Activated naive CD8-positive, alpha-beta T cell treated with anti-CD3 and anti-CD28 coated beads, Interleukin-2, amount 10 ng/mL, durations not matched to agents 7 days and 5 days (primary cell): ENCODE measurements around the gene MXD4. TPM values are rescaled to one million over a fixed set of nuclear protein-coding genes. Genes with fewer than 3 reads are reported as not detected.

Source experiments
- ATAC-seq: fragments of 150-1000 bp; cut with Tn5 transposase; one replicate; pipeline ENCODE4 v1.10.0; 2021; ENCODE audit warnings: low read depth, moderate library complexity
- POLR2A ChIA-PET: fragments of 350-600 bp; sonication (Branson Sonifier 250); formaldehyde crosslinking; loops from one replicate; lab custom pipeline; 2021; ENCODE audit warnings: antibody characterized with exemption; lab: Charles Lee
- DNase-seq: peaks from one replicate; pipeline ENCODE4 v3.0.0; 2021
- H3K27ac Mint-ChIP-seq: one replicate; pipeline ENCODE4 v1.8.0; 2022; ENCODE audit warnings: mild to moderate bottlenecking, mixed read lengths
- H3K27me3 Mint-ChIP-seq: one replicate; pipeline ENCODE4 v1.8.0; 2022; ENCODE audit warnings: mild to moderate bottlenecking, moderate library complexity, mixed read lengths
- H3K36me3 Mint-ChIP-seq: one replicate; pipeline ENCODE4 v1.8.0; 2021; ENCODE audit warnings: mild to moderate bottlenecking, mixed read lengths
- H3K4me1 Mint-ChIP-seq: one replicate; pipeline ENCODE4 v1.8.0; 2021; ENCODE audit warnings: mixed read lengths
- H3K4me3 Mint-ChIP-seq: one replicate; pipeline ENCODE4 v1.8.0; 2022; ENCODE audit warnings: mild to moderate bottlenecking, moderate library complexity, mixed read lengths
- H3K9me3 Mint-ChIP-seq: one replicate; pipeline ENCODE4 v1.8.0; 2021; ENCODE audit warnings: mixed read lengths
- total RNA-seq, 2 experiments: library from RNA; stranded (reverse); gene quantifications; one replicate each; pipeline ENCODE4 v1.2.3, GENCODE V29; 2021

Gene MXD4, protein sequence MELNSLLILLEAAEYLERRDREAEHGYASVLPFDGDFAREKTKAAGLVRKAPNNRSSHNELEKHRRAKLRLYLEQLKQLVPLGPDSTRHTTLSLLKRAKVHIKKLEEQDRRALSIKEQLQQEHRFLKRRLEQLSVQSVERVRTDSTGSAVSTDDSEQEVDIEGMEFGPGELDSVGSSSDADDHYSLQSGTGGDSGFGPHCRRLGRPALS
- 10 to 100 TPM; 26.2 to 33.2 TPM for total RNA-seq

DNA sequence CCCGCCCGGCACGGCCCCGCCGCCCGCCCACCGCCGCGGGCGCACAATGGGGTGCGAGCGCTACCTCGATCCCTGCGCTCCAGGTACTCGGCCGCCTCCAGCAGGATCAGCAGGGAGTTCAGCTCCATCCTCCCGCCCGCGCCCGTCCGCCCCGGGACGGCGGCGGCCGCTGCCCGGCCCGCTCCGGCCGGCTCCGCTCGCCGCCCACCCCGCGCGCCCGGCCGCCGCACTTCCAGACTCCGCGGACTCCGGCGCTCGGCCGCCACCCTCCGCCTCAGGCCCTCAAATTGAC lies at the start of gene MXD4:
MXD4 (minus strand) TSS at position 257 of the 292 bp plus-strand sequence; CDS start at position 128, 129 bp downstream.
- POLR2A ChIA-PET, result interaction anchor here (0.6 to 2.1 kb wide), 16 partner anchors 20 to 333 kb away, joined by 3 to 22 read pairs (median 4); partner anchors contain the start of genes HAUS3, POLN and RNF4
- DNase-seq (no peak), ATAC-seq (peak; percentile 1)
- Mint-ChIP-seq H3K4me1 (no peaks in the 10 kb centered on the region), H3K27me3 (no peaks in the 10 kb centered on the region), H3K4me3 (peak within 1 kb of the TSS; percentile 70), H3K36me3 (no peaks in the 10 kb centered on the region), H3K9me3 (no peaks in the 10 kb centered on the region), H3K27ac (peak within 1 kb of the TSS; percentile 77)

DNA sequence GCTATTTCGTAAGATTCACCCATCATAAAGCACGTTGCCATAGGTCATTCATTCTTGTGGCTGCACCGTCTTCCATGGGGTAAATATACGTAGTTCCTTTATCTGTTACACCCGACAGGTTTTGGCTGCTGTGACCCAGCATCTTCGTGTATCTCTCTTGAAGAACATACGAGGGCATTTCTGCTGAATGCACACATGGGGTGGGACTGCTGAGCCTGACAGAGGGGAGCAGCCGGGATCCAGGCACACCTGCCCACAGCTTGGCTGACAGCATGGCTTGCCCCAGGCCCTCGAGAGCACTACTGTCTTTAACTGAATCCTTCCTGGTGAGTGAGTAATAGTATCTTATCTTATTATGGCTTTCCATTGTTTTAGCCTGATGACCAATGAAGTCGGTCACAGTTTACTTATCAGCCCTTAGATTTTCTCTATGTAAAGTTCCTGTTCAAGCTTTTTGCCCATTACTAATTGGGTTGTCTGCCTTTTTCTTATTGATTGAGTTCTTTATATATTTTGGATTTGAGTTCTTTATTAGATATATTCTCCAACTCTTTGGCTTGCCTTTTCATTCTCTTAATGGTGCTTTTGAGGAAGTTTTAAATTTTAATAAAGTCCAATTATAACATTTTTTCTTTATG lies 45.0 kb upstream of the MXD4 start:
- Mint-ChIP-seq H3K27ac (no peak overlapping the region), H3K36me3 (no peaks in the 10 kb centered on the region), H3K4me1 (no peaks in the 10 kb centered on the region), H3K9me3 (peaks cover 5% of the 10 kb centered on the region), H3K4me3 (no peak overlapping the region), H3K27me3 (peaks cover 2% of the 10 kb centered on the region)
- no peak for ATAC-seq
- POLR2A ChIA-PET, result no interaction called here
- no peak for DNase-seq

DNA sequence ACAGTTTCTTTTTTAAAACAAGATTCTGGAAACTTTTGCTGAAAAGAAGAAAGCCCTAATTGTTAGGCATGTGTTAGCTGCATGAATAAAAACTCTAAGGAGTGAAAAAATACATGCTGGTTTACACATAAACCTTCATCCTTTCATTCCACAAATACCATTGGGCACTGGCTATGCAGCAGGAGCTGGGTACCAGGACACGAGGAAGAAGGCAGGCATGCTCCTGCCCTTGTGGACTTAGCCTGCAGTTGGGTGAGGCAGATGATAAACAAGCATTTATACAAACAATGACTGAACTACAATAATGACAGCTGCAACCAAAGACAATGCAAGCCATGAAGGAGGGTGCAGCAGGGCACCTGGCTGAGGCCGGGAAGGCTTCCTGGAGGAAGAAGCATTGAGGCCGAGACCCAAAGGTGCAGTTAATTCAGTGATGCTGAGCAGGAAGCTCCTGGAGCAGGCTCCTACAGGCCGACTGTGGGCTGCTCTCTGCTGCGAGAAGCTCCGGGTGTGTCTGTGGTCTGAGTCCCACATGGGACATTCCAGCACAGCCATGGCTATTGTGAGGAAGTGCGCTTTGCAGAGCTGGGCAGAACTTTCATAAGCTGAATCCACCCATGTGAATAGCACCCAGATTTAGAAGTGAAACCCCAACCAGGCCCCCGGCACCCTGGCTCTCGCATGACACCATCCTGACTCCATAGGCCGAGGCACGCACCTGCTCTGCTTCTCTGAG lies 44.0 kb upstream of the MXD4 start:
- Mint-ChIP-seq H3K4me3 (no peak overlapping the region), H3K27me3 (no peaks in the 10 kb centered on the region), H3K4me1 (no peaks in the 10 kb centered on the region), H3K27ac (no peak overlapping the region), H3K36me3 (no peaks in the 10 kb centered on the region), H3K9me3 (peaks cover 5% of the 10 kb centered on the region)
- no peak for DNase-seq
- no peak for ATAC-seq
- POLR2A ChIA-PET, result no interaction called here

DNA sequence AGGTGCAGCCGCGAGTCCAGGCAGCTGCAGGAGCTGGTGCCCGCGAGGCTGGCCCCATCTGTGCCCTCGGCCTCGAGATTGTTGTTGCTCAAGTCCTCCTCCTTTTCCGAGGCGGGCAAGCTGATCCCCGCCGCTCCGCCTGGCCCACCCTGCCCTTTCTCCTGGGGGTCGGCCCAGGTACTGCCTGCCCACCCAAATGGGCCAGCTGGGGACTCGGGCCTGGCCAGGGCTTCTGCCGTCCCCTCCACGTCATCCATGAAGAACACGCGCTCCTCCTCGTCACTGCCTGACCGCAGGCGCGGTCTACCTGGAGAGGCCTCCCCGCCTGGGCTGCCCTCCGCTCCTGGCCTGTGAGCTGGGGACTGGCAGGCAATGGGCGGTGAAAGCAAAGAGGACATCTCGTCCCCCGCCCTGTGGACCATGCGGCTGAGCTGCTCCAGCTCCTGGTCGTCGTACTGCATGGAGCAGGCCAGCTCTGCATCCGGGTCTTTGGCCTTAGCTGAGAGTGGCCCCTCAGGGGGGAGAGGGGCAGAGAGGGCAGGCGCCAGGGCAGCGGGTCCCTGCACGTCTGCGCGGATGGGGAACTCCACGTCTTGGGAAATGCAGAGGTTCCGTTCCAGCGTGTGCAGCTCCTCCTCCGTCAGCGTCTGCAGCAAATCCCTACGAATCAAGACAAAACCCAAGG lies 43.1 kb upstream of the MXD4 start:
- Mint-ChIP-seq H3K4me3 (no peak overlapping the region), H3K36me3 (no peaks in the 10 kb centered on the region), H3K9me3 (peaks cover 5% of the 10 kb centered on the region), H3K27me3 (no peaks in the 10 kb centered on the region), H3K4me1 (no peaks in the 10 kb centered on the region), H3K27ac (no peak overlapping the region)
- ATAC-seq (no peak), DNase-seq (no peak)
- POLR2A ChIA-PET, result no interaction called here

DNA sequence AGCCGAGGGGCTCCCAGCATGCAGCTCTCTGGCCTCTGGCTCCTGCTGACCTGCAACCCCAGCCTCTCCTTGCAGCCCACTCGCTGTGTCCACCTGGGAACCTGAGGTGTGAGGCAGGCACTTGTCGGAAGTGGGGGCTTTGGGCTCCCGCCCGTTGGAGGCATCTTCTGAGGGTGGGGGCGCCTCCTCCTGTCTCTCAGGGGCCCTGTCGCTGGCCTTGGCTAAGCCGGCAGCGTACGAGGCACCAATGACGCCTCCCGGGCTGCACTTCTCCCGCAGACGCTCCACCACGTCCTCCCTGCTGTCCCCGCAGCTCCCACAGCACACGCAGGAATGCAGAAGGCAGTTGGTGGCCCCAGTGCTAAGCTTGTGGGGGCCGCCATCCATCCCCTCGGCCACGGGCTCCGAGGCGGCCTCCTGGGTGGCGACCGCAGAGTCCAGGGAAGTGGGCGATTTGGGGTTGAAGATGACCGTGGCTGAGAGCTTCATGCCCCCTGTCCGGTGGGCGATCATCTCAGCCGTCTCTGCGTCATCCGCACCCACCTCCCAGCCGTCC lies 42.5 kb upstream of the MXD4 start:
- no peak for ATAC-seq
- Mint-ChIP-seq H3K4me3 (no peak overlapping the region), H3K9me3 (peaks cover 5% of the 10 kb centered on the region), H3K4me1 (no peaks in the 10 kb centered on the region), H3K36me3 (no peaks in the 10 kb centered on the region), H3K27ac (no peak overlapping the region), H3K27me3 (peaks cover under 1% of the 10 kb centered on the region)
- POLR2A ChIA-PET, result no interaction called here
- no peak for DNase-seq

DNA sequence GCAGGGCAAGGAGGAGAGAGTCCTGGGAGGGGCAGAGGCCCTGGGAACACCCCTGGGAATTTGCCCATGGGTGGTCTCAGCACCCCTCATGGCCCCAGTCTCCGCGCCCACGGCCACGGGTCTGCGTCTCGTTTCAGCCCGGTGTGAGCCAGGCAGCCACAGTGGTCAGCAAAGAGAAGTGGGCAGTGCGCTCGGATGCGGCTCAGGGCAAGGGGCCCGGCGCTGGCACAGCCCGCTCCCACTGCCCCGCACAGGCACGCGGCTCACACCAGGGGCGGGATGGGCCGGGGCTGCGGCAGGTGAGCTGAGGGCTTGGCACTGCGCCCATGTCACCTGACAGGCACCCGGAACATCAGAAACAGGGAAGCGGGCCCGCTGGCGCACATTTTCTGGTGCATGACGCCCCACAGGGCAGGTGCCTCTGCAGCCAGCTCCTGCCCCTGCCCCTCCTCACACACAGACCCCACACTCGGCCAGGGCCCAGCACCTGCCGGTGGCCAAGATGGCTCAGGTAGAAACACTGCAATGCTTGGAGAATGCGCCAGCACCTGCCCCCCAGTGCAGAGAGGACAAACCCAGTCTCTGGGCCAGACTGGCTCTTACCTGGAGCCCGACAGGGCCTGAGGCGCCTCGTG lies 41.9 kb upstream of the MXD4 start:
- POLR2A ChIA-PET, result no interaction called here
- no peaks in the 10 kb centered on the region for H3K36me3 Mint-ChIP-seq
- ATAC-seq (peak; percentile 21), DNase-seq (no peak)
- H3K27me3 Mint-ChIP-seq, result peaks cover 3% of the 10 kb centered on the region
- no peak overlapping the region for H3K4me3 Mint-ChIP-seq
- no peak overlapping the region for H3K27ac Mint-ChIP-seq
- peaks cover 7% of the 10 kb centered on the region for H3K9me3 Mint-ChIP-seq
- H3K4me1 Mint-ChIP-seq, result no peaks in the 10 kb centered on the region

DNA sequence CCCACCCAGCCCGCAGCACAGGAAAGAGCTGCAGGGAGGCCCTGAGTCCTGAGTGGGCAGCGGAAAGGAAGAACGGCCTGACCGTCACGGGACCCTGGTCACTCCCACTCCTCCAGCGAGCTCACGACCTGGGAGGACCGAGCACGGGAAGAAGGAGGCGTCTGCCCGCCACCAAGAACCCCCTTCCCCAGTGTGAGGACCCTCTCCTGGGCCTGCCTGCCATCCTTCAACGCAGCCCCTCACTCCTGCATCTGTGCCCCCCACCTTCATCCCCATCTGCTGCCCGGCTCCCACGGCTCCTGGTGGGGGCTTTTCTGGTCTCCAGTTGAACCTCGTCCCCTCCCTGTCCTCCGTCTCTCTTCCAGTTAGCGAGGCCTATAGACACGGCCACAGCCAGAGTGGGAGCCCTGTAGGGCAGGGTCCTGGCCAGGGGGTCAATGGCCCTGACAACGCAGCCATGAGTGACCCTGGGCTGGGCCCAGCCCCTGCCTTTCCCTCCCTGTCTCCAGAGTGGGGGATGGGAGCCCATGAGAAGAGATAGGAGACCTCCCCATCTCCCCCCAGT lies 41.3 kb upstream of the MXD4 start:
- no peak overlapping the region for H3K27ac Mint-ChIP-seq
- H3K36me3 Mint-ChIP-seq, result no peaks in the 10 kb centered on the region
- peak; percentile 10 for ATAC-seq
- H3K9me3 Mint-ChIP-seq, result peaks cover 7% of the 10 kb centered on the region
- POLR2A ChIA-PET, result no interaction called here
- H3K4me3 Mint-ChIP-seq, result no peak overlapping the region
- H3K27me3 Mint-ChIP-seq, result peaks cover 6% of the 10 kb centered on the region
- no peak for DNase-seq
- H3K4me1 Mint-ChIP-seq, result no peaks in the 10 kb centered on the region

DNA sequence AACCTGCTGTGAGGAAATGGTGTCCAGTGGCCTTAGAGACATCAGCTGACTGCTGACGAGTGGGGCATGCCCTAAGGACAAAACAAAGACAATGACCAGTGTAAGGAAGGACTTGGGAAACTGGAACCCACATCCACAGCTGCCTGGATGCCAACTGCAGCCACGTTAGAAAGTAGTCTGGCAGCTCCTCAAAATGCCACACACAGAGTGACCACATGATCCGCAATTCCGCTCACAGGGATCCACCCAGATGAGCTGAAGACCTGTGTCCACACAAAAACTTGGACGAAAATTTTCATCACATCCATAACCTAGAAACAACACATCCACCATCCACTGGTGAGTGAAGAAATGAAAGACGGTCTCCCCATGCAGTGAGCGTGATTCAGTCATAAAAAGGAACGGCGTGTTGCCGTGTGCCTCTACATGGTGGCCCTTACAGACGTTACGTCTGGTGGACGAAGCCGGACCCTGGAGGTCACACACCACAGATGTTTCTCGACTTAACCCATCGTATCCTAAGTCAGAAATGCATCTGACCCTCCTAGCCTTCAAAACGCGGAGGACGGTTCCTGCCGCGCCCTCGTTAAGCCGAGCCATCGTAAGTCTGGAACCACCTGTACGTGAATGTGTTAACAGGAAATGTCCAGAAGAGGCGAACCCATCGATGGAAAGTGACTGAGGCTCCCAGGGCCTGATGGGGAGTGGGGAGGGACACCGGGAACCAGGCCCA lies 40.6 kb upstream of the MXD4 start:
- peaks cover 5% of the 10 kb centered on the region for H3K4me1 Mint-ChIP-seq
- no peak overlapping the region for H3K27ac Mint-ChIP-seq
- H3K36me3 Mint-ChIP-seq, result no peaks in the 10 kb centered on the region
- DNase-seq (no peak), ATAC-seq (no peak)
- H3K4me3 Mint-ChIP-seq, result no peak overlapping the region
- H3K27me3 Mint-ChIP-seq, result peaks cover 11% of the 10 kb centered on the region
- POLR2A ChIA-PET, result no interaction called here
- H3K9me3 Mint-ChIP-seq, result peaks cover 7% of the 10 kb centered on the region

DNA sequence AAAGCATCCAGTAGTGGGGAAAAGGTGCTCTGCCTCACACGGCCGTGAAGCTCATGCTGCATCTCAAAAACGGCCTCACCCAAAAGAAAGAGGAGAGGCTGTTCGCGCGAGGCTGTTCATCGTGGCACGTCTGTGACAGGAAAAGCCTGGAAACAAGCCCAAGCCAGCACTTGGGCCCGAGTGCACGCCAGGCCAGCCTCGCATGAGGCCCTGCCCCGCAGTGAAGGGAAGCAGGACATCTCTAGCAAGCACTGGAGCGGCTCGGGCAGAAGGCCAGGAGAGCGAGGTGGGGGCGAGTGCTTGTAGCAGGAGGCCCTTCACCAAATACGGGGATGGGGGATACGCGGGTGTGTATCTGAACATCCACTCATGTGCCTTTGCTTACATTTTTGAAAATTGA lies 39.9 kb upstream of the MXD4 start:
- ATAC-seq, result no peak
- no peak for DNase-seq
- POLR2A ChIA-PET, result no interaction called here
- Mint-ChIP-seq H3K4me3 (no peak overlapping the region), H3K27me3 (peaks cover 13% of the 10 kb centered on the region), H3K36me3 (no peaks in the 10 kb centered on the region), H3K4me1 (peaks cover 7% of the 10 kb centered on the region), H3K9me3 (peaks cover 3% of the 10 kb centered on the region), H3K27ac (no peak overlapping the region)

DNA sequence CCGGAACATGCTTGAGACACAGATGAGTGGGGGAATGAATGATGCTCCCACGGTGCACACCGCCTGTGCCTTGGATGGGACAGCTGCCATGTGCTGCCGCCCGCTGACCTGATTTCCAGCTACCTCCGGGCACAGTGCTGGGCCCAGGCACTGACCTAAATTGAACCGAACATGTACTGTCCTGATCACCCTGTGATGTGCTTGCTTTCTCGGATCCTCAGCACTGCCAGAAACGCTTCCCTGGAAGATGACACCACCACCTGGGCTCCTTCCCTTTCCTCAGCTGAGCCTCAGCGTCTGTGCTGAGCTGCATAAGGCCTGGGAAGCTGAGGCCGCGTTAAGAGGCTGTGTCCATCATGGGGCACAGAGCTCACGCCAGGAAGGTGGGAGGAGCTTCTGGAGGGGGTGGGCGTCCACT lies 39.3 kb upstream of the MXD4 start:
- Mint-ChIP-seq H3K9me3 (peaks cover 2% of the 10 kb centered on the region), H3K36me3 (no peaks in the 10 kb centered on the region), H3K4me3 (no peak overlapping the region), H3K4me1 (peaks cover 10% of the 10 kb centered on the region), H3K27me3 (peaks cover 13% of the 10 kb centered on the region), H3K27ac (no peak overlapping the region)
- ATAC-seq (no peak), DNase-seq (no peak)
- POLR2A ChIA-PET, result no interaction called here

DNA sequence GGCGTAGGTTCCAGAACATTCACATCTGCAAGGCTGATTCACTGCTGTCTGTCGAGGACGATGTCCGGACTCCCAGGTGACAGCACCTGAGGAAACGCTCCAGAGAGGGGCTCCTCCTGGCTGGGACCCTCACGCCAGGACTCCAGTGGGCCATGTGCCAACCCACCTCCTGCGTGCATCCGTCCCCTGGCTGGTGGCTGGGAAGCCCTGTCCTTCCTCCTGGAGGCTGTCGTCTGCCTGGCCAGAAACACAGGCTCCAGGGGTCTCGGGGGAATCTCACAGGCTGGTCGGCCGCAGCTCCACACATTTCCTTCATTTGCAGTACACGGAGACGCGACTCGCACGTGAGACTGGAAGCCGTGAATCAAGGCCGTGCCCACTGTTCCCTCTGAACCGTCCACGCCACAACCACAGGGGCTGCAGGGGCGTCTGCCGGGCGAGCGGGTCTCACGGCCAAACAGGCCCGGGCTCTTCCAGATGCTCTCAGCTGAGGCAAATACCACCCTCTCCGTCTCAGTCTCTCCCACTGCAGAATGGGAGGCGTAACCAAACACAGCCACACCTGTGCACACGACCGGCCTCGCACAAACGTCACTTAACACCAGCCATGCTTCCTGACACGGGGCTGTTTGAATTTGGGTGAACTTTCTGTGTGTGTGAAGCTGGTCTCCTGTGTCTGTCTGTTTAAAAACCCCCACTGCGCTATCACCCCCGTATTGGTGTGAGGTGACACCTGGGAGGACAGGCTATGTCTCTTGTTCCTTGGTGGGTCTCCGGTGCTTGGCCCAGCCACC lies 38.7 kb upstream of the MXD4 start:
- POLR2A ChIA-PET, result no interaction called here
- Mint-ChIP-seq H3K36me3 (peaks cover under 1% of the 10 kb centered on the region), H3K4me1 (peaks cover 13% of the 10 kb centered on the region), H3K9me3 (peaks cover 2% of the 10 kb centered on the region), H3K27ac (no peak overlapping the region), H3K27me3 (peaks cover 13% of the 10 kb centered on the region), H3K4me3 (no peak overlapping the region)
- no peak for ATAC-seq
- DNase-seq, result no peak

DNA sequence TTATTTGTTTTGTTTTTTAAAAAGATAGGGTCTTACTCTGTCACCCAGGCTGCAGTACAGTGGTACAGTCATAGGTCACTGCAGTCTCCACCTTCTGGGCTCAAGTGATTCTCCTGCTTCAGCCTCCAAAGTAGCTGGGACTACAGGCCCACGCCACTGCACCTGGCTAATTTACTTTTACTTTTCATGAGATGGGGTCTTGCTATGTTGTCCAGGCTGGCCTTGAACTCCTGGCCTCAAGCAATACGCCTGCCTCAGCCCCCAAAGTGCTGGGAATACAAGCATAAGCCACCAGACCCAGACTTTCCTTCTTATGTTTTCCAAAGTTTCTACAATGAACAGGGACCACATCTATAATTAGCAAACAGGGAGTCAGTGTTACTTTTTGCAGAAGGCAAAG lies 37.9 kb upstream of the MXD4 start:
- DNase-seq, result no peak
- no peak overlapping the region for H3K4me3 Mint-ChIP-seq
- H3K36me3 Mint-ChIP-seq, result peaks cover 2% of the 10 kb centered on the region
- peaks cover 19% of the 10 kb centered on the region for H3K4me1 Mint-ChIP-seq
- POLR2A ChIA-PET, result no interaction called here
- peaks cover 13% of the 10 kb centered on the region for H3K27me3 Mint-ChIP-seq
- H3K9me3 Mint-ChIP-seq, result peaks cover 2% of the 10 kb centered on the region
- no peak for ATAC-seq
- H3K27ac Mint-ChIP-seq, result no peak overlapping the region
